Astrocyte (in vitro differentiated cells and primary cell): Measurements from ENCODE around the gene ATP5F1D. TPM values are rescaled to one million over a fixed set of nuclear protein-coding genes. Genes with fewer than 3 reads are reported as not detected.
A peak's percentile ranks its signal among the peaks of the same experiment; 100 is the strongest.

Experiments
- DNase-seq: peaks from one replicate; pipeline ENCODE4 v3.0.0-alpha.2; 2010; ENCODE audit warnings: low read depth
- FAIRE-seq: peaks from 2 replicates; lab custom pipeline; 2011; peaks lifted over from hg19 to GRCh38; lab: Jason Lieb, UNC
- H2AFZ ChIP-seq: 2 replicates; pipeline ENCODE4 v1.6.0; 2012; ENCODE audit warnings: low read depth, low read length, inconsistent platforms
- H3K27ac ChIP-seq: 2 replicates; pipeline ENCODE4 v1.5.1; 2011; ENCODE audit warnings: low read depth, low read length, inconsistent platforms
- H3K27me3 ChIP-seq: 2 replicates; pipeline ENCODE4 v1.6.0; 2011; ENCODE audit warnings: low read length, inconsistent platforms; ENCODE audit not compliant: insufficient read depth
- H3K36me3 ChIP-seq: 2 replicates; pipeline ENCODE4 v1.5.1; 2011; ENCODE audit warnings: low read length, inconsistent platforms; ENCODE audit not compliant: insufficient read depth
- H3K4me1 ChIP-seq: 2 replicates; pipeline ENCODE4 v1.5.1; 2011; ENCODE audit warnings: low read length, inconsistent platforms; ENCODE audit not compliant: insufficient read depth
- H3K4me2 ChIP-seq: 2 replicates; pipeline ENCODE4 v1.6.0; 2012; ENCODE audit warnings: low read length, inconsistent platforms
- H3K4me3 ChIP-seq: 2 replicates; pipeline ENCODE4 v1.5.1; 2011; ENCODE audit warnings: low read depth, mild to moderate bottlenecking, low read length, inconsistent platforms; ENCODE audit not compliant: insufficient read depth
- H3K79me2 ChIP-seq: 2 replicates; pipeline ENCODE4 v1.6.0; 2012; ENCODE audit warnings: mild to moderate bottlenecking, low read length, inconsistent platforms; ENCODE audit not compliant: insufficient read depth
- H3K9ac ChIP-seq: 2 replicates; pipeline ENCODE4 v1.6.0; 2012; ENCODE audit warnings: mild to moderate bottlenecking, low read length, inconsistent platforms
- H3K9me3 ChIP-seq: 2 replicates; pipeline ENCODE4 v1.5.1; 2012; ENCODE audit warnings: low read depth, mild to moderate bottlenecking, low read length, inconsistent platforms; ENCODE audit not compliant: insufficient read depth
- H4K20me1 ChIP-seq: 2 replicates; pipeline ENCODE4 v1.6.0; 2012; ENCODE audit warnings: low read length, inconsistent platforms; ENCODE audit not compliant: insufficient read depth
- H3K27ac Mint-ChIP-seq: one replicate; pipeline ENCODE4 v1.8.0; 2021; ENCODE audit warnings: mild to moderate bottlenecking, mixed read lengths; ENCODE audit not compliant: unreplicated experiment
- H3K27me3 Mint-ChIP-seq: one replicate; pipeline ENCODE4 v1.8.0; 2021; ENCODE audit warnings: low read depth, mixed read lengths; ENCODE audit not compliant: unreplicated experiment
- H3K36me3 Mint-ChIP-seq: one replicate; pipeline ENCODE4 v1.8.0; 2021; ENCODE audit warnings: low read depth, mixed read lengths; ENCODE audit not compliant: unreplicated experiment
- H3K4me1 Mint-ChIP-seq: one replicate; pipeline ENCODE4 v1.8.0; 2021; ENCODE audit warnings: low read depth, mixed read lengths; ENCODE audit not compliant: unreplicated experiment
- H3K4me3 Mint-ChIP-seq: one replicate; pipeline ENCODE4 v1.8.0; 2021; ENCODE audit warnings: mild to moderate bottlenecking, moderate library complexity, mixed read lengths; ENCODE audit not compliant: unreplicated experiment
- H3K9me3 Mint-ChIP-seq: one replicate; pipeline ENCODE4 v1.8.0; 2021; ENCODE audit warnings: mild to moderate bottlenecking, mixed read lengths; ENCODE audit not compliant: unreplicated experiment
- CTCF ChIP-seq: IDR thresholded peaks from 2 replicates; pipeline ENCODE4 v1.5.1; 2011; ENCODE audit warnings: low read depth, mild to moderate bottlenecking, inconsistent platforms, low read length, moderate library complexity; ENCODE audit not compliant: insufficient read depth
- EZH2 ChIP-seq: IDR thresholded peaks from 2 replicates; pipeline ENCODE4 v1.6.1; 2012; ENCODE audit warnings: mild to moderate bottlenecking, low read length, inconsistent platforms; ENCODE audit not compliant: insufficient read depth
- total RNA-seq: library from RNA; stranded (reverse); gene quantifications from 2 replicates; pipeline ENCODE4 v1.2.1, GENCODE V29; 2021

ATP5F1D gene
- total RNA-seq, 1 donor from 2014 or later = 154 TPM

- Histone ChIP-seq H3K9me3 (no peaks in the 10 kb centered on the region), H3K4me3 (no peak overlapping the region), H3K4me2 (peak overlapping the region; percentile 26), H3K79me2 (peaks cover 53% of the 10 kb centered on the region), H2AFZ (no peak overlapping the region), H4K20me1 (peaks cover 71% of the 10 kb centered on the region), H3K27ac (peak overlapping the region; percentile 12), H3K9ac (peak overlapping the region; percentile 31), H3K36me3 (peaks cover 22% of the 10 kb centered on the region), H3K27me3 (no peaks in the 10 kb centered on the region), H3K4me1 (peaks cover 68% of the 10 kb centered on the region)
- FAIRE-seq (no peak), DNase-seq (no peak)
- Mint-ChIP-seq H3K9me3 (no peaks in the 10 kb centered on the region), H3K27ac (peak overlapping the region; percentile 64), H3K36me3 (peaks cover 6% of the 10 kb centered on the region), H3K27me3 (no peaks in the 10 kb centered on the region), H3K4me1 (peaks cover 21% of the 10 kb centered on the region), H3K4me3 (peak overlapping the region; percentile 66)
- TF ChIP-seq EZH2 = no peak
- no peak for TF ChIP-seq CTCF
Measured at GRCh38 chr19:1256646-1257474, 15.3 kb downstream of the ATP5F1D start.

DNA sequence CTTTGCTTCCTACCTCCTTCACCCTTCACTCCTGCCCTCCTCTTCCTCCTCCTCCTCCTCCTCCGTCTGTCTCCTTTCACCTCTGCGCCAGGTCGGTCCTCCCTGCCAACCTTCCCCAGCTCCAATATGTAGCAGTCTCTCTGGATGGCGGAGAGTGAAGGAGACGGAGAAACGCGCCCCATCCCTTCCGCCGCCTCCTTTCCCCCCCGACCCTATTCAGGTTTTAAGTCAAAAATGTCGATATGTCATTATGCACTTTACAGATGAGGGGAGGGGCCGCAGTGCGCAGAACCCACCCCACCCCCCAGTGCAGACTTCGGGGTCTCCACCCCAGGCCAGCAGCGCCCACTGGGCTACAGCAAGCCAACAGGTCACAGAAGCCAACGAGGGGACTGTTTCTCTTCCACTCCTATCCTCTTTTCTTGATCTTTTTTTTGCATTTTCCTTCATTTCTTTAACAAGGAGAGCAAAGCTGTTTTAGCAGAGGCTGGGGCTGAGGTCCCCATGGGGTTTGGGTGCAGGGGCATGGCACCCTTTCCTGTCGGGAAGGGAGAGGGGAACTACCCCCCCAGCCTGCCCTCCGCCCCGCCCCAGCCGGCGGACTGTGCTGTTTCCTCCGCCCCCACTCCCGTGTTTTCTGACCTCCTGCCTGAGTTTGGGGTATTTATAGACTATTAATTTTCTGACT, 16.1 kb downstream of the ATP5F1D start:
- Histone ChIP-seq H3K4me2 (peak overlapping the region; percentile 46), H3K79me2 (peaks cover 46% of the 10 kb centered on the region), H2AFZ (no peak overlapping the region), H3K4me3 (no peak overlapping the region), H4K20me1 (peaks cover 67% of the 10 kb centered on the region), H3K4me1 (peaks cover 74% of the 10 kb centered on the region), H3K36me3 (peaks cover 22% of the 10 kb centered on the region), H3K9me3 (no peaks in the 10 kb centered on the region), H3K27ac (peak overlapping the region; percentile 69), H3K27me3 (no peaks in the 10 kb centered on the region), H3K9ac (peak overlapping the region; percentile 7)
- Mint-ChIP-seq H3K27me3 (no peaks in the 10 kb centered on the region), H3K27ac (peak overlapping the region; percentile 75), H3K9me3 (no peaks in the 10 kb centered on the region), H3K4me1 (peaks cover 26% of the 10 kb centered on the region), H3K36me3 (peaks cover 6% of the 10 kb centered on the region), H3K4me3 (peak overlapping the region; percentile 66)
- DNase-seq (no peak), FAIRE-seq (no peak)
- TF ChIP-seq EZH2 = no peak
- no peak for TF ChIP-seq CTCF

- no peak overlapping the region for H2AFZ ChIP-seq
- H3K27ac Mint-ChIP-seq = peak overlapping the region; percentile 75
- peaks cover 77% of the 10 kb centered on the region for H3K4me1 ChIP-seq
- peak overlapping the region; percentile 69 for H3K27ac ChIP-seq
- H3K9me3 ChIP-seq = no peaks in the 10 kb centered on the region
- peaks cover 43% of the 10 kb centered on the region for H3K79me2 ChIP-seq
- peak overlapping the region; percentile 7 for H3K9ac ChIP-seq
- H3K27me3 ChIP-seq = no peaks in the 10 kb centered on the region
- no peaks in the 10 kb centered on the region for H3K27me3 Mint-ChIP-seq
- H3K36me3 ChIP-seq = peaks cover 22% of the 10 kb centered on the region
- FAIRE-seq (no peak), DNase-seq (no peak)
- peak overlapping the region; percentile 46 for H3K4me2 ChIP-seq
- H3K4me3 Mint-ChIP-seq = no peak overlapping the region
- TF ChIP-seq EZH2 (no peak), CTCF (no peak)
- peaks cover 6% of the 10 kb centered on the region for H3K36me3 Mint-ChIP-seq
- H3K4me1 Mint-ChIP-seq = peaks cover 28% of the 10 kb centered on the region
- H4K20me1 ChIP-seq = peaks cover 67% of the 10 kb centered on the region
- no peak overlapping the region for H3K4me3 ChIP-seq
- no peaks in the 10 kb centered on the region for H3K9me3 Mint-ChIP-seq
Measured at GRCh38 chr19:1258163-1258492, 16.6 kb downstream of the ATP5F1D start.
